ENCODE data around the gene DAPK1.

DAPK1 gene

DNA sequence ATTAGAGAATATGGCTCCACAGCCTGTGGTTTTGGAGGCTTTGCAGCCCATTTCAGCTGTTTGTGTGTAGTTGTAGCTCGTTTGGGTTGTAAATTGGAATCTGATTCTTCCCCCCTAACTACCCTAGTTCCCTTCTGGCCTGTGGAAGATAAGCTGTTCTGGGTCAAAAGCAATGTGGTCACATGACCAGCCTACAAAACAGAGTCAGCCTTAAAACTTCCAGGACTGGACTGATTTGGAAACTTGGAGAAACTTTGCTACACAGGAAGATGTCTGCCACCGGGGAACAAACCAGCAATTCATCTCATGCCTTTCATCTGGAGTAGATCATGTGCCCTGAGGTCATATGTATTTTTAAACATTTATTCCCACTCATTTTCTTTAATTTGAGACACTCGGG is 83.8 kb downstream of the DAPK1 start:
- H3K4me3 ChIP-seq (replicated peaks; ENCODE audit: low read depth, low read length) = no peak overlapping the region
- DNase-seq (ENCODE audit: extremely low read depth, low read depth) = peak; percentile 20
- TF ChIP-seq, protein P1, sequence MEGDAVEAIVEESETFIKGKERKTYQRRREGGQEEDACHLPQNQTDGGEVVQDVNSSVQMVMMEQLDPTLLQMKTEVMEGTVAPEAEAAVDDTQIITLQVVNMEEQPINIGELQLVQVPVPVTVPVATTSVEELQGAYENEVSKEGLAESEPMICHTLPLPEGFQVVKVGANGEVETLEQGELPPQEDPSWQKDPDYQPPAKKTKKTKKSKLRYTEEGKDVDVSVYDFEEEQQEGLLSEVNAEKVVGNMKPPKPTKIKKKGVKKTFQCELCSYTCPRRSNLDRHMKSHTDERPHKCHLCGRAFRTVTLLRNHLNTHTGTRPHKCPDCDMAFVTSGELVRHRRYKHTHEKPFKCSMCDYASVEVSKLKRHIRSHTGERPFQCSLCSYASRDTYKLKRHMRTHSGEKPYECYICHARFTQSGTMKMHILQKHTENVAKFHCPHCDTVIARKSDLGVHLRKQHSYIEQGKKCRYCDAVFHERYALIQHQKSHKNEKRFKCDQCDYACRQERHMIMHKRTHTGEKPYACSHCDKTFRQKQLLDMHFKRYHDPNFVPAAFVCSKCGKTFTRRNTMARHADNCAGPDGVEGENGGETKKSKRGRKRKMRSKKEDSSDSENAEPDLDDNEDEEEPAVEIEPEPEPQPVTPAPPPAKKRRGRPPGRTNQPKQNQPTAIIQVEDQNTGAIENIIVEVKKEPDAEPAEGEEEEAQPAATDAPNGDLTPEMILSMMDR (IDR thresholded peaks at IDR 0.05; ENCODE audit: low read depth, low read length, missing control alignments) = no peak

DNA sequence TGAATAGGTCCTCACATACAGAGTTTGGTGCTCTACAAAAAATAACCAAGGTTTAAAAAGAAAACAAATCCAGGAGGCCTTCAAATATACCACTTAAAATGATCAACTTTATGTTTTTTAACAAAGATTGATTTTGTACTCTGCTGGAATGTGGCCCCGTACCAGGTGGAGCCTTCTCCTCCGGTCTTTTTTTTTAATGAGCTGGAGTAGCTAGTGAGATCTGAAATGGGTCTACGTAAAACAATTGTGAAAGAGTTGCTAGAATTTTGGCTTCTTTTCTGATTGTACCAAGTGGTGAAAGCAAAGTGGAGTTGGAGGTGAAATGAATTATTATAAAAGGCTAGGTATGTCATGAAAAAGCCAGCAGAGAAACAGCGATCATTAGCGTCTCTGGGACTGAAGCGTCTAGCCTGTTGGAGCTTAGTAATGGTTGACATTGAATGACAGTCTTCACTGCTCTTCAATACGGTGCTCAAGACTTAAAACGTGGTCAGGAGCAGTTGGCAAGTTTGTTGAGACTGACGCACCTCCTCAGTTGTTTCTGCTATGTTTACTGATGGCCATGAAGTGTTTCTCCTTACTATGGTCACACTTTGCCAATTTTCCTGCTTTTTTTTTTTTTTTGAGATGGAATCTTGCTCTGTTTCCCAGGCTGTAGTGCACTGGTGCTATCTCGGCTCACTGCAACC is 84.4 kb downstream of the DAPK1 start:
- H3K4me3 ChIP-seq (replicated peaks; ENCODE audit: low read depth, low read length) = no peak overlapping the region
- no peak for DNase-seq (ENCODE audit: extremely low read depth, low read depth)
- TF ChIP-seq, protein P1 (IDR thresholded peaks at IDR 0.05; ENCODE audit: low read depth, low read length, missing control alignments) = no peak

DNA sequence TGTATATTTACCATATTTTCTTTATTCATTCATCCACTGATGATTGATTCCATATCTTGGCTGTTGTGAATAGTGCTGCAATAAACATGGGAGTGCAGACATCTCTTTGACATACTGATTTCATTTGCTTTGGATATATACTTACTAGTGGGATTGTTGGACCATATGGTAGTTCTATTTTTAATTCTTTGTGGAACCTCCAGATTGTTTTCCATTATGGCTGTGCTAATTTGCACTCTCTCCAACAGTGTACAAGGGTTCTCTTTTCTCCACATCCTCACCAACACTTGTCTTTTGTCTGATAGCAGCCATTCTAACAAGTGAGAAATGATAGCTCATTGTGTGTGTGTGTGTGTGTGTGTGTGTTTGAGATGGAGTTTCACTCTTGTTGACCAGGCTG is 86.7 kb downstream of the DAPK1 start:
- no peak overlapping the region for H3K4me3 ChIP-seq (replicated peaks; ENCODE audit: low read depth, low read length)
- TF ChIP-seq, protein P1 (IDR thresholded peaks at IDR 0.05; ENCODE audit: low read depth, low read length, missing control alignments) = no peak
- no peak for DNase-seq (ENCODE audit: extremely low read depth, low read depth)

DNA sequence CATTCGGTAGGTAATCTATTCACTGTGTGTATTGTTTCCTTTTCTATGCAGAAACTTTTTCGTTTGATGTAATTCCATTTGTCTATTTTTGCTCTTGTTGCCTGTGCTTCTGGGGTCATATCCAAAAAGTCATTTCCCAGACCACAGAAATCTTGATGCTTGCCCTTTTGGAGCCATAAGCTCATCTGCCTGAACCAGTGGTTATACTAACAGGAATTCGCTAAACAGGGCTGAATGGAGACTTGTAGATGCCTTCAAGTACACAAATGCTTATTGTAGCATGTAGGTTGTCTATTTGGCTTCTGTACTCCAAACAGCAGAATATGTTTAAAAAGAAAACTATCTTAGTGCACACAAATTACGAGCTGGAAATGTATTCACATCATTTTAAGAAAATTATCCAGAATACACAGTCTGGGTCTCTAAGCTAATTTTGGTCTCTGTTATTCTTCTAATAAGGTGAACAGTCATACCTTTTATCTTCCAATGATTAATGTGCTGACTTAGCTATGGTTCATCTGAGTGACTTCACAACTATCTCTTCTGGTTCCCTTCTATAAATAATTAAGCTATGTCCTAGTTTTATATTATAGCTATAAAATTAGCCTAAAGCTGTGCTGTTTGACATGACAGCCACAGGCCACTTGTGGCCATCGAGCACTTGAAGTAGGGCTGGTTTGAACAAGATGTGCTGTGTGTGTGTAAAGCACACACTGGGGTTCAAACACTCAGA is 87.6 kb downstream of the DAPK1 start:
- DNase-seq (ENCODE audit: extremely low read depth, low read depth) = no peak
- no peak overlapping the region for H3K4me3 ChIP-seq (replicated peaks; ENCODE audit: low read depth, low read length)
- TF ChIP-seq, protein P1 (IDR thresholded peaks at IDR 0.05; ENCODE audit: low read depth, low read length, missing control alignments) = no peak

DNA sequence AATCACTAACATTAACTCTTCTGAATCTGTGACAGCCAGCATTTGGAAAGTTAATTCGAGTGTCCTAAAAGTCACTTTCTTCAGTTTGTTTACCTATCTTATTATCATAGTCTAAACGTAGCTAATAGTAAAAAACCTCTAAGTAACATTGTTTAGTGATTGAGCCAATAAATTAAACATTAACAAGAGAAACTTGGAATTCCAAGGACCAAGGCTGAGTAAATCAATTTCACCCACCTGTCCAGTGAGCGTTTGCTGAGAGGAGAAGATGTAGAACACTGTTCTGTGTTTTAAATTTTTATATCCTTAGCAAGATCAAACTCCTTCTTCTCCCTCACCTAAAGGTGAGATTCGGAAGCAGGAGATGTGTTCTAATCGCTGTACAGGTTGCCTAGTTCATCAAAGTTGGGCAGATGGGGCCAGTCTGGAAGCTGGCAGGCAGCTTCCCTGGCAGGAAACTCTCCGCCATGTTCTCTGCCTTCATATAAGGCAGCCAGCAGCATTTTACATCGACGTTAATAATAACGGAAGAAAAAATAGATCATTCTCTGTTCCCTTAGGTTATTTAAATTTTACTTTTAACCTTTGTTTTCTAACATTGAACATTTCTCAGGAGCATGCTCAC is 89.2 kb downstream of the DAPK1 start:
- TF ChIP-seq, protein P1 (IDR thresholded peaks at IDR 0.05; ENCODE audit: low read depth, low read length, missing control alignments) = no peak
- DNase-seq (ENCODE audit: extremely low read depth, low read depth) = no peak
- no peak overlapping the region for H3K4me3 ChIP-seq (replicated peaks; ENCODE audit: low read depth, low read length)

DNA sequence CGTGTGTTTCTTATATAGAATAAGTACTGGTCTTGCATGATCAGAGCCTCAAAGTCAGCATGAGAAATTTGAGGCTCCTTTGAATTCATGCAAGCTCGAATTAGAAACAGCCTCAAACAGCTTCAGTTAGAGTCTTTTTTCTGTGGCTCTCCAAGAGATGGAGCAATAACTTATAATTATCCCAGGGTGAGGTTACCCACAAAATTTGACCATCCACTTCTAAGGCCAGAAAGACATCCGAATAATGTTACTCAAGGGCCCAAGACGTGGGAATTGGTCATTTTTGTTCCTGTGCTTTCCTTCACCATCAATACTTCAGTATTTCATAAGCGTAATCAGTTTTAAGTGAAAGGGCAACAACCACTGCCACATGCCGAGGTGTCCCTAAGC is 89.7 kb downstream of the DAPK1 start:
- TF ChIP-seq, protein P1 (IDR thresholded peaks at IDR 0.05; ENCODE audit: low read depth, low read length, missing control alignments) = no peak

More for the DNA sequence above, 89.7 kb downstream of the DAPK1 start:
- DNase-seq (ENCODE audit: extremely low read depth, low read depth) = no peak
- no peak overlapping the region for H3K4me3 ChIP-seq (replicated peaks; ENCODE audit: low read depth, low read length)

Data from HFF-Myc (cell line).